Smooth muscle cell (in vitro differentiated cells): Measurements from ENCODE around the gene PACSIN2. TPM values are rescaled to one million over a fixed set of nuclear protein-coding genes. Genes with fewer than 3 reads are reported as not detected.

ENCODE experiments used
- DNase-seq: peaks from one replicate; lab custom pipeline; 2025; ENCODE audit not compliant: unreplicated experiment; lab: John Stamatoyannopoulos, UW
- H2AFZ ChIP-seq: fragments of 200-600 bp; sonication (generic); 2 replicates; pipeline ENCODE4 v1.6.0; 2016; ENCODE audit warnings: antibody characterized with exemption, low read depth, mild to moderate bottlenecking
- H3F3A ChIP-seq: fragments of 200-600 bp; sonication (generic); 2 replicates; pipeline ENCODE4 v1.6.0; 2017; ENCODE audit warnings: antibody characterized with exemption, low read depth
- H3K27ac ChIP-seq: fragments of 200-600 bp; sonication (generic); 2 replicates; pipeline ENCODE4 v1.5.1; 2016; ENCODE audit warnings: low read depth, mild to moderate bottlenecking
- H3K27me3 ChIP-seq: fragments of 200-600 bp; sonication (generic); 2 replicates; pipeline ENCODE4 v1.6.1; 2016; ENCODE audit warnings: low read depth, mild to moderate bottlenecking
- H3K36me3 ChIP-seq: fragments of 200-600 bp; sonication (generic); 2 replicates; pipeline ENCODE4 v1.5.1; 2016; ENCODE audit warnings: low read depth
- H3K4me1 ChIP-seq: fragments of 200-600 bp; sonication (generic); 2 replicates; pipeline ENCODE4 v1.5.1; 2016; ENCODE audit warnings: low read depth
- H3K4me2 ChIP-seq: fragments of 200-600 bp; sonication (generic); 2 replicates; pipeline ENCODE4 v1.6.0; 2016; ENCODE audit warnings: mild to moderate bottlenecking
- H3K4me3 ChIP-seq: fragments of 200-600 bp; sonication (generic); 2 replicates; pipeline ENCODE4 v1.5.1; 2016; ENCODE audit warnings: mild to moderate bottlenecking
- H3K79me2 ChIP-seq: fragments of 200-600 bp; sonication (generic); 2 replicates; pipeline ENCODE4 v1.6.0; 2016; ENCODE audit warnings: low read depth, mild to moderate bottlenecking
- H3K9ac ChIP-seq: fragments of 200-600 bp; sonication (generic); 2 replicates; pipeline ENCODE4 v1.6.0; 2016; ENCODE audit warnings: low read depth
- H3K9me3 ChIP-seq: fragments of 200-600 bp; sonication (generic); replicated peaks from 2 replicates; pipeline ENCODE4 v1.5.1; 2016; ENCODE audit warnings: low read depth
- H4K20me1 ChIP-seq: fragments of 200-600 bp; sonication (generic); 2 replicates; pipeline ENCODE4 v1.6.0; 2016; ENCODE audit warnings: low read depth
- CTCF ChIP-seq: fragments of 200-600 bp; sonication (generic); IDR thresholded peaks from 2 replicates; pipeline ENCODE4 v1.5.1; 2017; ENCODE audit warnings: borderline replicate concordance, mild to moderate bottlenecking, antibody characterized with exemption; ENCODE audit not compliant: insufficient read depth, poor library complexity, severe bottlenecking
- WGBS: methylation state at CpG from one replicate; pipeline ENCODE4 v1.1.7; 2016; ENCODE audit warnings: low lambda C conversion rate; 5-methylcytosine and 5-hydroxymethylcytosine counted together
- polyA plus RNA-seq: library from polyadenylated mRNA; unstranded; fragments of >200 nt; fragmentation: Nextera tagmentation; extraction: Ambion mirVana; gene quantifications from 2 replicates; pipeline ENCODE4 v1.2.1, GENCODE V29; 2016
- total RNA-seq: library from RNA; depleted of rRNA; stranded (reverse); fragments of >200 nt; gene quantifications from 2 replicates; pipeline ENCODE4 v1.2.3, GENCODE V29; 2014

The PACSIN2 gene
- total and polyA plus RNA-seq, 2 experiments from 2014 or later, result 34.7 to 41.1 TPM

GRCh38 chr22:42884616-42885375 is 130.2 kb downstream of the PACSIN2 start:
- Histone ChIP-seq H3K36me3 (no peaks in the 10 kb centered on the region), H3K27ac (no peak overlapping the region)
- WGBS, result 86% methylated on average over 7 of the region's 7 CpGs

GRCh38 chr22:42883970-42884369 is 131.0 kb downstream of the PACSIN2 start:
- Histone ChIP-seq H3K4me2 (no peak overlapping the region), H3K9me3 (no peaks in the 10 kb centered on the region), H3F3A (no peaks in the 10 kb centered on the region), H3K9ac (no peak overlapping the region), H2AFZ (no peak overlapping the region), H3K36me3 (no peaks in the 10 kb centered on the region), H3K79me2 (no peaks in the 10 kb centered on the region), H3K27ac (no peak overlapping the region), H4K20me1 (peaks cover 22% of the 10 kb centered on the region), H3K4me3 (no peak overlapping the region), H3K4me1 (no peaks in the 10 kb centered on the region), H3K27me3 (no peaks in the 10 kb centered on the region)
- WGBS, result 97% methylated on average over 9 of the region's 9 CpGs
- DNase-seq, result no peak
- TF ChIP-seq CTCF, result no peak

More at GRCh38 chr22:42884616-42885375, 130.2 kb downstream of the PACSIN2 start:
- Histone ChIP-seq H3K9ac (no peak overlapping the region), H3K79me2 (no peaks in the 10 kb centered on the region), H2AFZ (no peak overlapping the region), H3K9me3 (no peaks in the 10 kb centered on the region), H3K27me3 (no peaks in the 10 kb centered on the region), H4K20me1 (peaks cover 26% of the 10 kb centered on the region), H3K4me2 (no peak overlapping the region), H3K4me1 (no peaks in the 10 kb centered on the region), H3F3A (no peaks in the 10 kb centered on the region), H3K4me3 (no peak overlapping the region)
- no peak for TF ChIP-seq CTCF
- DNase-seq, result no peak

GRCh38 chr22:42883121-42883520 is 131.8 kb downstream of the PACSIN2 start:
- Histone ChIP-seq H3K36me3 (no peaks in the 10 kb centered on the region), H4K20me1 (peaks cover 17% of the 10 kb centered on the region), H3K9me3 (no peaks in the 10 kb centered on the region), H3K27me3 (no peaks in the 10 kb centered on the region), H3K27ac (no peak overlapping the region), H3K4me2 (no peak overlapping the region), H3K79me2 (no peaks in the 10 kb centered on the region), H3K4me1 (no peaks in the 10 kb centered on the region), H2AFZ (no peak overlapping the region), H3F3A (no peaks in the 10 kb centered on the region), H3K4me3 (no peak overlapping the region), H3K9ac (no peak overlapping the region)
- TF ChIP-seq CTCF, result no peak
- WGBS, result 84% methylated on average over 8 of the region's 8 CpGs
- no peak for DNase-seq
